Naive B cell (primary cell): Measurements from ENCODE around the gene ISYNA1. TPM values are rescaled to one million over a fixed set of nuclear protein-coding genes. Genes with fewer than 3 reads are reported as not detected.

ENCODE experiments used
- ATAC-seq, 2 donors: fragments of 150-1000 bp; cut with Tn5 transposase; 2 replicates each; pipeline ENCODE4 v1.10.0; 2021; ENCODE audit warnings: low read depth in 2 of 2, mild to moderate bottlenecking in 2 of 2, moderate library complexity in 2 of 2
- DNase-seq: peaks from one replicate; pipeline ENCODE4 v3.0.0; 2022
- H3K27ac Mint-ChIP-seq, 6 donors: one replicate each; pipeline ENCODE4 v1.8.0; 2020 to 2022; ENCODE audit warnings: mild to moderate bottlenecking in 6 of 6, mixed read lengths in 6 of 6, moderate library complexity in 5 of 6, inconsistent platforms in 2 of 6
- H3K27me3 Mint-ChIP-seq, 3 donors: one replicate each; pipeline ENCODE4 v1.8.0; 2021 to 2022; ENCODE audit warnings: mixed read lengths in 3 of 3, mild to moderate bottlenecking in 1 of 3
- H3K36me3 Mint-ChIP-seq, 2 donors: one replicate each; pipeline ENCODE4 v1.8.0; 2020 to 2022; ENCODE audit warnings: mixed read lengths in 2 of 2, inconsistent platforms in 1 of 2, mild to moderate bottlenecking in 1 of 2
- H3K4me1 Mint-ChIP-seq, 3 donors: one replicate each; pipeline ENCODE4 v1.8.0; 2020 to 2022; ENCODE audit warnings: mixed read lengths in 3 of 3, inconsistent platforms in 1 of 3, mild to moderate bottlenecking in 1 of 3, moderate library complexity in 1 of 3
- H3K4me3 Mint-ChIP-seq, 8 donors: one replicate each; pipeline ENCODE4 v1.8.0; 2020 to 2022; ENCODE audit warnings: mild to moderate bottlenecking in 8 of 8, mixed read lengths in 8 of 8, moderate library complexity in 8 of 8, inconsistent platforms in 2 of 8
- H3K9me3 Mint-ChIP-seq, 7 donors: one replicate each; pipeline ENCODE4 v1.8.0; 2020 to 2022; ENCODE audit warnings: mixed read lengths in 7 of 7, mild to moderate bottlenecking in 5 of 7, inconsistent platforms in 2 of 7, moderate library complexity in 1 of 7
- polyA plus RNA-seq, 6 donors: library from polyadenylated mRNA; unstranded; fragments of 300-500 nt; fragmentation: Illumina TruSeq; gene quantifications; one replicate each; pipeline ENCODE4 v1.2.3, GENCODE V29; 2021; ENCODE audit warnings: low read depth in 6 of 6

Gene ISYNA1
- polyA plus RNA-seq, 6 donors from 2014 or later, result 6.3 to 12.2 (median 8.6) TPM

DNA sequence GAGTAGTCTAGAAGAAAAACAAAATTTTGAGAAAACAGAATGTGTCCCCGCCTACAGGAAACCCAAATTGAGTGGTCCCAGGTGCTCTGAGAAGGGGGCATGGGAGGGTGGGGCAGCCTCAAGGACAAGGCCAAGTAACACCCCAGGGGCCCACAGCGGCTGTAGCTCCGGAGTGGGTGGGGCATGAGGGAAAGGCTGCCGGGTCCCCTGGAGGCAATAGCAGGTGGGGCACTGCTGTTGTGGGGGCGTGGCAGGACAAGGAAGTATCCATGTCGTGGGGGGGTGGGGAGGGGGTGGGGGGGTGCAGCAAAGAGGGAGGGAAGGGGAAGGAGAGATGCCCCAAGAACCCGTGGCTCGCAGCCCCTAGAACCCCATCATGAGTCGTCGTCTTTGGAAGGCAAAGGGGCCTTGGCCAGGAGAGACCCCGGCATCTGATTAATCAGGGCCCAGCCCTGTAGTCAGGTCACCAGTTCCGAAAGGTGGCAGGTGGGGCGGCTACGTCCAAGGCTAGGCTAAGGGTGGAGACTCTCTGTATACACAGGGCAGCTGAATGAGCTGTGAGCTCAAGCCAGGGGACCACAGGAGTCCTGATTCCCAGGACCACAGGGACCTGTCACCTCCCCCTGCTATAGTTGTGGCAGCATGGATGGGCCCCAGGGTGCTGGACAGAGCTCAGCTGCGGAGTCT is 7.5 kb upstream of the ISYNA1 start:
- H3K36me3 Mint-ChIP-seq, result peaks cover 0 to 16% of the 10 kb centered on the region in 2 donors

DNA sequence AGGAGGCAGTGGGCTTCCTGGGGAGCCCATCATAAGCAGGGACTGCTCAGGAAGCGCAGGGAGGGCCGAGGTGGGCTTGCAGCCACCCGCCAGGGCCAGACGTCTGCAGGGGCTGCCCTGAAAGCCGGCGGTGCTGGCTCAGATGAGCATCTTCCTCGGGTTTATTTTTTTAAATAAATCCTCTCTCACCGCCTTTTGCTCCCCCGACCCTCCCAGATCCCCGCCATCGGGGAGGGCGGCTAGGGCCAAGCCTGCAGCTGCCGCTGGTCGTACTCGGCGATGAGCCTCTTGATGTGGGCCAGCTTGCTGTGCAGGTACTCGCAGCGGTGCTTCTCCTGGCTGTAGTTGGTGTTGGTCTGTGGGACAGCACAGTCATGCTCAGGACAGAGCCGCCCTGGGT is 6.6 kb upstream of the ISYNA1 start:
- ATAC-seq (no peak), DNase-seq (no peak)
- Mint-ChIP-seq H3K36me3 (peaks cover 0 to 16% of the 10 kb centered on the region in 2 donors), H3K9me3 (peaks cover 0 to 5% (median 0%) of the 10 kb centered on the region in 7 donors), H3K27me3 (no peaks in the 10 kb centered on the region), H3K27ac (no peak overlapping the region), H3K4me3 (no peak overlapping the region), H3K4me1 (peaks cover 14 to 21% (median 18%) of the 10 kb centered on the region in 3 donors)

More for the DNA sequence above, 7.5 kb upstream of the ISYNA1 start:
- H3K4me3 Mint-ChIP-seq, result no peak overlapping the region
- no peak for DNase-seq
- no peaks in the 10 kb centered on the region for H3K27me3 Mint-ChIP-seq
- H3K9me3 Mint-ChIP-seq, result peaks cover 0 to 5% (median 0%) of the 10 kb centered on the region in 7 donors
- peaks cover 14 to 17% (median 14%) of the 10 kb centered on the region in 3 donors for H3K4me1 Mint-ChIP-seq
- ATAC-seq, result no peak
- no peak overlapping the region for H3K27ac Mint-ChIP-seq

DNA sequence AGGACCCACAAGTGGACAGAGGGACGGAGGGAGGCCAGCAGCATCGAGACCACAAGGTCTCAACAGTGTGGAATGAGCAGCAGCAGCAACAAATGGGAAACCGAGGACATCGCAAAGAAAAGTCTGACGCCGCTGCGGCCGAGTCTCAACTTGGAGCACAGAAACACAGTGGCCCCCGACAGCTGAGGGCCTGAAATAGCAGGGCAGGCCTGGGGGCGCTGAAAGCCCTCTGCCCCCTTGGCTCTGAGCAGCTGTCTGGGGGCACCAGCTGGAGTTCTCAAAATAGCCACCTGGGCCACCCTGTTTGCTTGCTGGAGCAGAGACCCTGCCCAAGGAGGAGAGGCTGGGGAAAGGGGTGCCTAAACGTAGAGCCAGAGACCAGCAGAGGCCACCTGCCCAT is 5.9 kb upstream of the ISYNA1 start:
- Mint-ChIP-seq H3K4me1 (peaks cover 14 to 24% (median 21%) of the 10 kb centered on the region in 3 donors), H3K36me3 (peaks cover 0 to 16% of the 10 kb centered on the region in 2 donors), H3K27ac (no peak overlapping the region), H3K4me3 (no peak overlapping the region), H3K9me3 (peaks cover 0 to 5% (median 0%) of the 10 kb centered on the region in 7 donors), H3K27me3 (no peaks in the 10 kb centered on the region)
- DNase-seq, result no peak
- no peak for ATAC-seq

DNA sequence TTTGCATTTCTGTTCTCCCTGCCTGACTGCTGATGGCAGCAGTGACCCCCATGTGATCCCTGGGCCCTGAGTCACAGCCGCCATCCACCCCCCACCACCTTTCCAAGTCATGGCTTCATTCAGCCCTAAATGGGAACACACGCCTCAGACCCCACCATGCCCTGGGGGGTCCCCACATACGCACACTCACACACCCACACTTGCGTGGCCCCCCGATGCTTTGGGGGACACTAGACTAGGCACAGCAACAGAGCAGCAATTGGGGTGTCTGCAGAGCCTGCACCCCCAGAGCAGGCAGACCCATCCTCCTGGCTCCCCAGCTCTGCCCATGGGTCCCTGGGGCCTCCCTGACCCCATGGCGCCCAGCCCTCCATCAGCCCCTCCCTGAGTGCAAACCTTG is 5.5 kb upstream of the ISYNA1 start:
- ATAC-seq, result no peak
- Mint-ChIP-seq H3K4me3 (no peak overlapping the region), H3K27ac (peak overlapping the region in 1 of 6 donors; percentile 81)

DNA sequence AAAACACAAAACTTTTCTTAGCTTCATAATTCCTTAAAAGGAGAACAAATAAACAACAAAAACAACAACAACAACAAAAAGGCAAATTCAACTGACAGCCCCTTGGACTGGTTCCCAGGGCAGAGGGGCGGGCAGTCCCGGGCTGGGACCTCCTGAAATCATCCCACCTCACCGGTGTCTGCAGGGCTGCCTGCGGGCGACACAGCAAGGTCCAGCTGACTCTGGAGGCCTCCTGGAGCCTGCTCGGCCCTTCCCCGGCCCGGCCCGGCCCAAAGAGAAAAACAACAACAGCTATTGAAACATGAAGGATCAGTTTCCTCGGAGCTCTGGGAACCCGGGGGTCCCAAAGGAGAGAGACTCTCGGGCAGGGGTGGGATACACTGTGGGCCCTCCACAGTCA is 5.0 kb upstream of the ISYNA1 start:
- Mint-ChIP-seq H3K4me3 (no peak overlapping the region), H3K36me3 (peaks cover 0 to 8% of the 10 kb centered on the region in 2 donors)

More for the DNA sequence above, 5.5 kb upstream of the ISYNA1 start:
- peaks cover 14 to 25% (median 21%) of the 10 kb centered on the region in 3 donors for H3K4me1 Mint-ChIP-seq
- peaks cover 0 to 12% of the 10 kb centered on the region in 2 donors for H3K36me3 Mint-ChIP-seq
- H3K27me3 Mint-ChIP-seq, result no peaks in the 10 kb centered on the region
- DNase-seq, result no peak
- H3K9me3 Mint-ChIP-seq, result peaks cover 0 to 5% (median 0%) of the 10 kb centered on the region in 7 donors

DNA sequence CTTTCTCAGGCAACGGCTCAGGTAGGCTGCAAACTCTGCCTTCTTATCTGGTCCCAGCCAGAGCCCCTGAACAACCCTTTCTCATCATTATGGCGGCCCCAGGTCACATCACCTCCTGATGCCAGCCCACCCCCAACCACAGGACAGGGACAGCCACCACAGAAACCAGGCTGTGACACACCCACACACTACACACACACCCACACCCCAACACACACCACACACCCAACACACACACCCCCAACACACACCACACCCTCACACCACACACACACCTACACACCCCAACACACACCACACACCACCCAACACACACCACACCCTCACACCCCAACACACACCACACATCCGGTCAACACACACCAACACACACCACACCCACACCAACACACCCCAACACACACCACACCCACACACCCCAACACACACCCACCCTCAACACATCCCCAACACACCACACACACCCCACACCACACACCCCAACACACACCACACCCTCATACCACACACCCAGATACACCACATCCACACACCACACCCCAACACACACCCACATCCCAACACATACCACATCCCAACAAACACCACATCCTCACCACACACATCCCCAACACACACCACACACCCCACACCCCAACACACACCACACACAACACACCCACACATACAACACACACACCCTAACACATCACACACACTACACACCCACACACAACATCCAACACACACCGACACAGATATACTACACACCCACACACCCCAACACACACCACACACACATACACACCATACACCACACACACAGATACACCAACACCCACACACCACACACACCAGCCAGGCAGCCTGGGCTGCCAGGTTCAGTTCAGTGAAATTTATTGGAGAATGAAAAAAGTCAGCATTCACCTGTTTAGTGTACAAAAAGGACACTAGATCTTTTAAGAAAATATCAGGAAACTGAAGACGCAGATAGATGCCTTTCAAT is 4.2 kb upstream of the ISYNA1 start:
- Mint-ChIP-seq H3K4me3 (peak overlapping the region in 3 of 8 donors; percentile 12 to 35 (median 25)), H3K36me3 (peaks cover 0 to 8% of the 10 kb centered on the region in 2 donors), H3K4me1 (peaks cover 14 to 24% (median 21%) of the 10 kb centered on the region in 3 donors), H3K27ac (peak overlapping the region in 5 of 6 donors; percentile 14 to 95 (median 87)), H3K9me3 (peaks cover 0 to 5% (median 0%) of the 10 kb centered on the region in 7 donors), H3K27me3 (no peaks in the 10 kb centered on the region)
- ATAC-seq, result no peak
- DNase-seq, result no peak

More for the DNA sequence above, 5.0 kb upstream of the ISYNA1 start:
- peaks cover 14 to 24% (median 21%) of the 10 kb centered on the region in 3 donors for H3K4me1 Mint-ChIP-seq
- no peaks in the 10 kb centered on the region for H3K27me3 Mint-ChIP-seq
- DNase-seq, result no peak
- H3K9me3 Mint-ChIP-seq, result peaks cover 0 to 5% (median 0%) of the 10 kb centered on the region in 7 donors
- no peak for ATAC-seq
- H3K27ac Mint-ChIP-seq, result peak overlapping the region in 1 of 6 donors; percentile 87

DNA sequence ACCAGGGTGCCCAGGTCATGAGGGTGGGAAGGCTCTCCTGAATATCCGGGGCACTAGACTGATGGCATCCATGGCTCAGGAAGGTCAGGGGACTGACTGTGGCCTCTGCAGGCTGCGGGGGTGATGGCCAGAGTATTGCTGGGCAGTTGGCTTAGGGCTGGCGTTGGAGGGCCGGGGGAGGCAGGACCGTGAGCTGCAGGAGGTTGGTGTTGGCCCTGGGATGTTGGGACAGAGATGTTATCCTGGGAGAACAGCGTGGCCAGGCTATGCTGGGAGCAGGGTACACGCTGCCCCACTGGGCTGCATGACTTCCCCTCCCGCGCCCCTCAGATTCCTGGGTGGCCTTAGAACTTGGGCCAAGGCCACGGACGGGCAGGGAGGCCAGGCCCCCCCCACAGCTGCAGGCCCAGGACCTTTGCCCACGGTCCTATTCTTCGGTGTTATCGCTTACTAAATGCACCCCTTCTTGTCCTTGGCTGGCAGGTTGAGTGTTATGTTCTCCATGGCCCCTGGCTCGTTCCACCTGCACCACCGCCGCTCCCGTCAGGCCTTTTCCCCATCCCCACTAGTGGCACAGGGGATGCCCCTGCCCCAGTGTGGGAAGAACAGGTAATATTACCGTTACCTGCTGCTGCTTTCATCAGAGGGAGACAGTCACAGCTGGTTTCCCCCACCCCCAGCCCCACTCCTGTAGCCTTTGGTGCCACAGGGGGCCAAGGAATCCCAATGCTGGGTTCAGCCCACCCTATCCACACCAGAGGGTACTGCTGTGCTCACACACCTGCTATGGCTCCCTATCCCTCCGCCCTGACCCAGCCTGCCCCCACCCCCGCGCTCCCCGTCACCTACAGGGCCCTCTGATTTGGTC is 3.2 kb upstream of the ISYNA1 start:
- peaks cover 13 to 28% (median 24%) of the 10 kb centered on the region in 3 donors for H3K4me1 Mint-ChIP-seq
- H3K27me3 Mint-ChIP-seq, result no peaks in the 10 kb centered on the region
- peak overlapping the region in 4 of 8 donors; percentile 19 to 47 (median 38) for H3K4me3 Mint-ChIP-seq
- H3K36me3 Mint-ChIP-seq, result peaks cover 0 to 8% of the 10 kb centered on the region in 2 donors
- peaks cover 0 to 5% (median 0%) of the 10 kb centered on the region in 7 donors for H3K9me3 Mint-ChIP-seq
- ATAC-seq, result no peak
- H3K27ac Mint-ChIP-seq, result peak overlapping the region in 1 of 6 donors; percentile 57
- DNase-seq, result no peak

DNA sequence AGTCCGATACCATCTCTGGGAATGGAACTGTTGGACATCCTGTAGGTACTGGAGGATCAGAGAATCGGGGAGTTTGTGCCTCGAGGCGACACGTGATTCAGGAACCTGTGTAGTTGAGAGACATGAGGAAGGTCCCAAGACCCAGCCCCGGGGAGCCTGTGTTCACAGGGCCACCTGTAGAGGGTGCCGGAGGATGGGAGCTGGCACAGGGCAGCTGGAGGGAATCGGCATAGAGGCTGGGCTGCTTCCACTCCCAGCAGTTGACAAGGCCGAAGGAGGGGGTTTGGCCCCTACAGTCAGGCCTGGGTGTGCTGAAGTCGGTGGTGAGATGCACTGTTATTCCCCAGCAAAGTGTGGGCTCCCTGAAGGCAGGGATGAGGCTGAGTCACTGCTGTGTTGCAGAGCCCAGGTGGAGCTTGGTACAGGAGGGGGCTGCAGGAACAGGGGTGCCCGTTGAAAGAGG is 2.5 kb upstream of the ISYNA1 start:
- H3K27ac Mint-ChIP-seq, result peak overlapping the region in 3 of 6 donors; percentile 15 to 78 (median 65)
- H3K27me3 Mint-ChIP-seq, result no peaks in the 10 kb centered on the region
- H3K4me3 Mint-ChIP-seq, result peak overlapping the region in 3 of 8 donors; percentile 12 to 71 (median 16)
- H3K36me3 Mint-ChIP-seq, result peaks cover 0 to 8% of the 10 kb centered on the region in 2 donors
- no peak for DNase-seq
- H3K9me3 Mint-ChIP-seq, result peaks cover 0 to 5% (median 0%) of the 10 kb centered on the region in 7 donors
- H3K4me1 Mint-ChIP-seq, result peaks cover 18 to 32% (median 25%) of the 10 kb centered on the region in 3 donors
- ATAC-seq, result peak; percentile 17 to 24

DNA sequence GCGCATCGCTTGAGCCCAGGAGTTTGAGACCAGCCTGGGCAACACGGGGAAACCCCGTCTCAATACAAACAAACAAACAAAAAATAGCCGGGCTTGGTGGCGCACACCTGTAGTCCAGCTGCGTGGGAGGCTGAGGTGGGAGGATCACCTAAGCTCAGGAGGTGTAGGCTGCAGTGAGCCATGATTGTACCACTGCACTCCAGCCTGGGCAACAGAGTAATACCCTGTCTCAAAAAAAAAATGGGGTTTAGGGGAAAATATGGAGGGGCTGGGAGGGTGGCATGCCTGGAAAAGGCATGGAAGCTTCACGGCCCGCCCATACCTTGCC is 1.9 kb upstream of the ISYNA1 start:
- DNase-seq (no peak), ATAC-seq (no peak)
- Mint-ChIP-seq H3K4me1 (peaks cover 21 to 33% (median 25%) of the 10 kb centered on the region in 3 donors), H3K36me3 (peaks cover 0 to 8% of the 10 kb centered on the region in 2 donors), H3K4me3 (peak overlapping the region in 4 of 8 donors; percentile 16 to 71 (median 30)), H3K27ac (peak overlapping the region in 3 of 6 donors; percentile 57 to 66 (median 65)), H3K9me3 (peaks cover 0 to 5% (median 0%) of the 10 kb centered on the region in 7 donors), H3K27me3 (no peaks in the 10 kb centered on the region)

DNA sequence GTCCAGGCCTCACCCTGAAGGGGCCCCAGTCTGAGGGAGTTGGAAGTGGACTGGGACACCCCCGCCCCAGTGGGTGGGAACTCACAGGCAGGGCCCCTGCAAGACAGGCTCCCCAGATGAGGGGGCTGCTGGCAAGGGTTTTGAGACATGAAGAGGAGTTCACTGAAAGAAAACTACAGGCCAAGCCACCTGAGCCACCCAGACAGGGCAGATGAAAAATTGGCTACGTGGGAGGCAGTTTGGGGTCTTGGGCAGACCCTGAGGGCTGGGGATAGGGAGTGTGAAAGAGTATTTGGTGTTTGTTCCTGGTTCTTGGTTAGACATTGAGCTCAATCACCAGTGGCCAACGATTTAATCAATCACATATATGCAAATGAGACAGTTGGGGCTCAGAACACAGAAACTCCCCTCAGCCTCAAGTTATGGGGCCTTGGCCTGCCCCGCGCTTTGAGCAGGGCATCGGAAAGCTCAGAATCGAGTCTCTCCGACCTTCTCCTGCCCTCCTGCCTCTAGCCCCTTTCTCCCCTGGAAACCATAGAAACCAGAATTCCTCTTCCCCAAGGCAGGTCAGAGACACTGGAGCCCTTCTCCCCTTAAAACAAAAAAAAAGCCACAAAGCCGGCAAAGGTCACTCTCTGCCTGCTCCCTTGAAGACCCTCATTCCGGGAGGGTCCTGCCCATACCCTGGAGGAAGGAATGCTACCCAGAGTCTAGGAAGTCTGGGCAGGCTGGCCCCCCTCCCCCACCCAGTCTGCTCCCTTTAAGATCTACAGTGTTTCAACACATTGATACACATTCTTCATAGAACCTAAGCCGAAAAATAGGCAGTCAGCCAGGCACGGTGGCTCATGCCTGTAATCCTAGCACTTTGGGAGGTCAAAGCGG is 1.3 kb upstream of the ISYNA1 start:
- peak; percentile 14 to 17 for ATAC-seq
- Mint-ChIP-seq H3K27me3 (no peaks in the 10 kb centered on the region), H3K27ac (peak overlapping the region in 4 of 6 donors; percentile 45 to 66 (median 61)), H3K9me3 (peaks cover 0 to 5% (median 0%) of the 10 kb centered on the region in 7 donors), H3K36me3 (peaks cover 0 to 8% of the 10 kb centered on the region in 2 donors), H3K4me1 (peaks cover 27 to 39% (median 29%) of the 10 kb centered on the region in 3 donors), H3K4me3 (peak overlapping the region in 7 of 8 donors; percentile 9 to 71 (median 34))
- DNase-seq, result no peak

DNA sequence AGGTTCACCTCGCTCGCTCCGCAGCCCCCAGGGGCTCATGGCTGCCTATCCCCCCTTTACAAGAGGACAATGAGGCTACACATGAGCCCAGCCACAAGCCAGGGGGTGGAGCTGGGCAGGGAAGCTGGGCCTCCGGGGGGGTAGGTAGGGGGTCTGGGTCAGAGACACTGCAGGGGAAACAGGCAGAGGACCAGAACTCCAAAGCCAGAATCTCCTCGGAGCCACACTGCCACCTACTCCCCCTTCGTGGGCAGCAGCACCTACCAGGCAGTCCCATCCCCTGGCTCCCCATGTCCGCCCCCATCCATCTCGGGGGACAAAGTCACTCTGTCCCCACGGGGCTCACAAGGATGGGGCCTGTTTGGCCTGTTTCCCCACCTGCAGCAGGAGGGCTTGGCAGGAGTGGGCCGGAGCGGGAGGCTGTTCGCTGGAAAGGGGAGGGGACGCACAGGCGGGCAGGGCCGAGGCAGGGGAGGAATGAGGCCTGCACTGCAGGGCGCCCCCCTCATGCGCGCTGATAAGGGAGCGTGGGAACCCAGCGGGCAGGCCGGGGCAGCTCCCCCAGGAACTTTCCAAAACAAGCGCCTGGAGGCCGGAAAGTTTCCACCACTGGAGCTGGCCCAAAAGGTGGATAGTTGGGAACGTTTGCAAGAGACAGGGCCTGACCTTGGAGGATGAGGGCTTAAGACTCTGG is 545 bp upstream of the ISYNA1 start:
- no peak for ATAC-seq

More for the DNA sequence above, 545 bp upstream of the ISYNA1 start:
- H3K27ac Mint-ChIP-seq, result peak overlapping the region in 1 of 6 donors; percentile 56
- H3K4me1 Mint-ChIP-seq, result peaks cover 28 to 41% (median 31%) of the 10 kb centered on the region in 3 donors
- H3K9me3 Mint-ChIP-seq, result peaks cover 0 to 5% (median 0%) of the 10 kb centered on the region in 7 donors
- peak overlapping the region in 5 of 8 donors; percentile 54 to 82 (median 71) for H3K4me3 Mint-ChIP-seq
- no peaks in the 10 kb centered on the region for H3K27me3 Mint-ChIP-seq
- peaks cover 0 to 8% of the 10 kb centered on the region in 2 donors for H3K36me3 Mint-ChIP-seq
- DNase-seq, result no peak
